ENCODE results near the gene OOSP1.

OOSP1 gene

DNA sequence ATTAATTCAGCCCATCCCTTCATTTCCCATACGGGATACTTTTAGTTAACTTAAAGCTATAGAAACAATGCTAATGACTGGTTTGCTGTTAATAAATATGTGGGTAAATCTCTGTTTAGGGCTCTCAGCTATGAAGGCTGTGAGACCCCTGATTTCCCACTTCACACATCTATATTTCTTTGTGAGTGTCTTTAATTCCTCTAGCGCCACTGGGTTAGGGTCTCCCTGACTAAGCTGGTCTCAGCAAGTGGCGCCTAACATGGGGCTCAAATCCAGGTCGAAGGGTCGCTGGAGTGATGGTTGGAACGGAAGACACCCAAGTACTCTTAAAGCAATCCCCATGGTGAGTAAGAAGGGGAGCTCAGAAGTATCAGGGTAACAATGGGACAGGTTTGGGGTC is 14.4 kb upstream of the OOSP1 start:
- H3K27me3 ChIP-seq (replicated peaks; ENCODE audit: control insufficient read depth, insufficient read depth, low read length), result no peaks in the 10 kb centered on the region
- no peak overlapping the region for H3K9ac ChIP-seq (ENCODE audit: low read length)
- H3K36me3 ChIP-seq (ENCODE audit: control insufficient read depth, insufficient read depth, low read length, severe bottlenecking), result no peaks in the 10 kb centered on the region
- H3K4me3 ChIP-seq (ENCODE audit: low read length), result no peak overlapping the region
- no peak for DNase-seq (ENCODE audit: low read depth)
- H3K4me1 ChIP-seq (ENCODE audit: control insufficient read depth, insufficient read depth, low read length), result peaks cover 5% of the 10 kb centered on the region
- peaks cover 27% of the 10 kb centered on the region for H3K9me3 ChIP-seq (ENCODE audit: control insufficient read depth, low read length)

DNA sequence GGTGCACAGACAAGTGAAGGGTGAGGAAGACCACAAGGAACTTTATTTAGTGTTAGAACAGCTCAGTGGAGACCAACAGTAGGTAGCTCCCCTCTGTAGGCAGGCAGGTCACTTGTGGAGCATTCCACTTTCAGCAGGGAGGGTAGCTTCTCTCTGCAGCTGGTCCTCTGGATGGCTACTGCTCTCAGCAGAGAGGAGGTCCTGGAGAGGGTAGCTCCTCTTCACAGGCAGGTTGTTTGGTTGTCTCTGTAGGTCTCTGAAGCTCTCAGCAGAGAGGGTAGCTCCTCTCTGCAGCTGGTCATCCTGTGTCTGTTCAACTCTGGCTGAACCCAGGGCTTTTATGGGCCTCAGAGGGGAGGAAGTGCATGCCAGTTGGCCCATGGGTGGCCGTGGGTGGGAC is 6.5 kb upstream of the OOSP1 start:
- Histone ChIP-seq H3K4me3 (ENCODE audit: low read length) (no peak overlapping the region), H3K27me3 (replicated peaks; ENCODE audit: control insufficient read depth, insufficient read depth, low read length) (no peaks in the 10 kb centered on the region), H3K36me3 (ENCODE audit: control insufficient read depth, insufficient read depth, low read length, severe bottlenecking) (no peaks in the 10 kb centered on the region), H3K9ac (ENCODE audit: low read length) (no peak overlapping the region), H3K4me1 (ENCODE audit: control insufficient read depth, insufficient read depth, low read length) (no peaks in the 10 kb centered on the region), H3K9me3 (ENCODE audit: control insufficient read depth, low read length) (no peaks in the 10 kb centered on the region)
- no peak for DNase-seq (ENCODE audit: low read depth)

DNA sequence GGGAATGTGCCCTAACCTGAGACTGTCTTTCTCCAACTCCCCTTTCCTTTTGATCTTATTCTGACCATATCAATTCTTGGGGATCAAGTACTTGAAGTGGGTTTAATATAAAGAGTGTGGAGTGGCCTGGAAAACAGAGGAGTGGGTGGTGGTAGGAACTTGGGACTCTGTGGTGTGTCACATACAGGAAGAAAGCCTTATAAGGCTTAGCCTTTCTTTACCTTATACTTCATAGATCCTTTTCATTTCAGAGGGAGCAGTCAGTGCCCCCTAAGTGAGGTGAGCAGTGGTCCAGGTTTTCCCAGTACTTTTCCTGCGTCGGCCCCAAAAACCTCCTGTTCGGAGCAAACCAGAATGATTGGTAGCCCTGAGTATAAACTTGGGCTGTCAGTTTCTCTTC is 486 bp downstream of the OOSP1 start:
- Histone ChIP-seq H3K36me3 (ENCODE audit: control insufficient read depth, insufficient read depth, low read length, severe bottlenecking) (no peaks in the 10 kb centered on the region), H3K4me1 (ENCODE audit: control insufficient read depth, insufficient read depth, low read length) (no peaks in the 10 kb centered on the region), H3K27me3 (replicated peaks; ENCODE audit: control insufficient read depth, insufficient read depth, low read length) (no peaks in the 10 kb centered on the region), H3K9ac (ENCODE audit: low read length) (no peak overlapping the region), H3K9me3 (ENCODE audit: control insufficient read depth, low read length) (no peaks in the 10 kb centered on the region), H3K4me3 (ENCODE audit: low read length) (no peak overlapping the region)
- DNase-seq (ENCODE audit: low read depth), result no peak

DNA sequence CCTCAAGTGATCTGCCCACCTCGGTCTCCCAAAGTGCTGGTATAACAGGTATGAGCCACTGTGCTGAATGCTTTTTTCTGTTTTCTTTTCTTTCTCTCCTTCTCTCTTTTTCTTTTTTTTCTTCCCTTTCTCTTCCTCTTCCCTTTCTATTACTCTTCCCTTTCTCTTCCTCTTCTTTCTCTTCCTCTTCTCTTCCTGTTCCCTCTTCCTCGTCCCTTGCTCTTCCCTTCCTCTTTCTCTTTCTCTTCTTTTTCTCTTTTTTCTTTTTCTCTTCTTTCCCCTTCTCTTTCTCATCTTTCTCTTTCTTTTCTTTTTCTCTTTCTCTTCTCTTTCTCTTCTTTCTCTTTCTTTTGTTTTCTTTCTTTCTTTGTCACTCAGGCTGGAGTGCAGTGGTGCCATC is 1.2 kb downstream of the OOSP1 start:
- H3K9ac ChIP-seq (ENCODE audit: low read length), result no peak overlapping the region
- H3K27me3 ChIP-seq (replicated peaks; ENCODE audit: control insufficient read depth, insufficient read depth, low read length), result no peaks in the 10 kb centered on the region
- no peak overlapping the region for H3K4me3 ChIP-seq (ENCODE audit: low read length)
- no peaks in the 10 kb centered on the region for H3K4me1 ChIP-seq (ENCODE audit: control insufficient read depth, insufficient read depth, low read length)
- H3K9me3 ChIP-seq (ENCODE audit: control insufficient read depth, low read length), result no peaks in the 10 kb centered on the region
- no peaks in the 10 kb centered on the region for H3K36me3 ChIP-seq (ENCODE audit: control insufficient read depth, insufficient read depth, low read length, severe bottlenecking)
- DNase-seq (ENCODE audit: low read depth), result no peak

- Histone ChIP-seq H3K4me3 (ENCODE audit: low read length) (no peak overlapping the region), H3K9ac (ENCODE audit: low read length) (no peak overlapping the region), H3K36me3 (ENCODE audit: control insufficient read depth, insufficient read depth, low read length, severe bottlenecking) (no peaks in the 10 kb centered on the region), H3K9me3 (ENCODE audit: control insufficient read depth, low read length) (no peaks in the 10 kb centered on the region), H3K27me3 (replicated peaks; ENCODE audit: control insufficient read depth, insufficient read depth, low read length) (no peaks in the 10 kb centered on the region), H3K4me1 (ENCODE audit: control insufficient read depth, insufficient read depth, low read length) (no peaks in the 10 kb centered on the region)
- DNase-seq (ENCODE audit: low read depth), result no peak
Observed at GRCh38 chr11:59941091-59941490, 2.9 kb downstream of the OOSP1 start.

DNA sequence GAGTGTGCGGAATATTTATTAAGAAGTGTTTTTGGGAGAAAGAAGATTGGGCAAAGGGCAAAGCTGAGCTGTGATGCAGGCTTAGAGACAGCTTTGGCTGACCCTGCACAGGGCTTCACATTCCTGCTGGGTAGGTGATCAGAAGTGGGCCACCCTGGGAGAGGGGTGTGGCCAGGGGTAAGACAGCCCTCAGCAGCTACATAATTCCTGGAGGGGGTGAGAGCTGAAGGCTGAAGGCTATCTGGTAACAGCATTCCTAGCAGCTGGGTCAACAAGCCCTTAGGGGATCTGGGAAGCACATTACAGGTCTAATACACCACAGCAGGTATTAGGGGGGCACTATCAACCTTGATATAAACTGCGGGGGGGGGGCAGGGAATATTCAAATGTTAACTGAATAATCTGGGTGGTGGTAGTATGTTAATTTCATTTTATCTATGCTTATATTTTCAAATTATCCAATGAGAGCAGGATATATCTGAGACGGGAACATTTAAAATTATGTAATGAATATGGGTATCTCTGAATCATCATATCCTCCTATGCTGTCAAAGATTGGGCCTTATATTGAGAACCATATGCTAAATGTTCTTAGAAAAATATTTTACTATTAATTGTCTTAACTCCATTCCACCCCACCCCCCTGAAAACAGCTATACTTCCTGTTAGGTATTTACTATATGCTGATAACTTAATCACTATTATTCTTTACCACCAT is 5.9 kb downstream of the OOSP1 start:
- no peaks in the 10 kb centered on the region for H3K36me3 ChIP-seq (ENCODE audit: control insufficient read depth, insufficient read depth, low read length, severe bottlenecking)
- no peak overlapping the region for H3K4me3 ChIP-seq (ENCODE audit: low read length)
- no peaks in the 10 kb centered on the region for H3K27me3 ChIP-seq (replicated peaks; ENCODE audit: control insufficient read depth, insufficient read depth, low read length)
- no peak overlapping the region for H3K9ac ChIP-seq (ENCODE audit: low read length)
- no peak for DNase-seq (ENCODE audit: low read depth)
- H3K9me3 ChIP-seq (ENCODE audit: control insufficient read depth, low read length), result no peaks in the 10 kb centered on the region
- H3K4me1 ChIP-seq (ENCODE audit: control insufficient read depth, insufficient read depth, low read length), result no peaks in the 10 kb centered on the region

- H3K9me3 ChIP-seq (ENCODE audit: control insufficient read depth, low read length), result no peaks in the 10 kb centered on the region
- no peak overlapping the region for H3K9ac ChIP-seq (ENCODE audit: low read length)
- no peak overlapping the region for H3K4me3 ChIP-seq (ENCODE audit: low read length)
- no peaks in the 10 kb centered on the region for H3K27me3 ChIP-seq (replicated peaks; ENCODE audit: control insufficient read depth, insufficient read depth, low read length)
- no peak for DNase-seq (ENCODE audit: low read depth)
- H3K4me1 ChIP-seq (ENCODE audit: control insufficient read depth, insufficient read depth, low read length), result no peaks in the 10 kb centered on the region
- H3K36me3 ChIP-seq (ENCODE audit: control insufficient read depth, insufficient read depth, low read length, severe bottlenecking), result no peaks in the 10 kb centered on the region
Observed at GRCh38 chr11:59944720-59945119, 6.5 kb downstream of the OOSP1 start.

GRCh38 chr11:59953463-59954218 is 15.4 kb downstream of the OOSP1 start:
- Histone ChIP-seq H3K27me3 (replicated peaks; ENCODE audit: control insufficient read depth, insufficient read depth, low read length) (no peaks in the 10 kb centered on the region), H3K4me1 (ENCODE audit: control insufficient read depth, insufficient read depth, low read length) (no peaks in the 10 kb centered on the region), H3K9me3 (ENCODE audit: control insufficient read depth, low read length) (no peaks in the 10 kb centered on the region), H3K36me3 (ENCODE audit: control insufficient read depth, insufficient read depth, low read length, severe bottlenecking) (no peaks in the 10 kb centered on the region), H3K9ac (ENCODE audit: low read length) (no peak overlapping the region), H3K4me3 (ENCODE audit: low read length) (no peak overlapping the region)
- no peak for DNase-seq (ENCODE audit: low read depth)

DNA sequence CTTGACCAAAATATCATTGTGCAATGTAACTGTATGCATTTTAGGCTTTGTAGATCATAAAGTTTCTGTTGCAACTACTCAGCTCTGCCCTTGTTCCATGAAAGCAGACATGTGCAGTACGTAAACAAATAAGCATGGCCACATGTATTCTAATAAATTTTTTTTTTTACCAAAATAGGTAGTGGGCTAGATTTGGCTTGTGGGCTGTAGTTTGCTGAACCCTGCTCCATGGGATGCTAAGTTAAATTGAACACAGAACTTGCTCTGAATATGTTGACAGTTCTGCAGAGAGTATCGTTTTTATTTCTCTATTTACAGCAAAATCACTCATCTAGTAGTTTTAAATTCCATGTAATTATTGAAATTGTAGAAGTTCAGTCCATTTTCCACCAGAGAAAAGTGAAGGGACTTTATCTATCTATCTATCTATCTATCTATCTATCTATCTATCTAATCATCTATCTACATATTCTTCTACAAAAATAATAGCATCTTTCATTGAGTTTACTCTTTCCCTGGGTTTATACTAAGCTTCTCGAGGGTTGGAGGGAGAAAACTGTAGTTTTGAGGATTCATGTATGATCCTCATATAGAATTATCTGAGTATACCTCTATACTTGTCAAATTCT is 16.1 kb downstream of the OOSP1 start:
- Histone ChIP-seq H3K4me3 (ENCODE audit: low read length) (no peak overlapping the region), H3K9ac (ENCODE audit: low read length) (no peak overlapping the region), H3K9me3 (ENCODE audit: control insufficient read depth, low read length) (no peaks in the 10 kb centered on the region), H3K27me3 (replicated peaks; ENCODE audit: control insufficient read depth, insufficient read depth, low read length) (no peaks in the 10 kb centered on the region), H3K36me3 (ENCODE audit: control insufficient read depth, insufficient read depth, low read length, severe bottlenecking) (no peaks in the 10 kb centered on the region), H3K4me1 (ENCODE audit: control insufficient read depth, insufficient read depth, low read length) (no peaks in the 10 kb centered on the region)
- no peak for DNase-seq (ENCODE audit: low read depth)

- no peak overlapping the region for H3K9ac ChIP-seq (ENCODE audit: low read length)
- H3K4me1 ChIP-seq (ENCODE audit: control insufficient read depth, insufficient read depth, low read length), result no peaks in the 10 kb centered on the region
- H3K9me3 ChIP-seq (ENCODE audit: control insufficient read depth, low read length), result no peaks in the 10 kb centered on the region
- no peaks in the 10 kb centered on the region for H3K27me3 ChIP-seq (replicated peaks; ENCODE audit: control insufficient read depth, insufficient read depth, low read length)
- no peaks in the 10 kb centered on the region for H3K36me3 ChIP-seq (ENCODE audit: control insufficient read depth, insufficient read depth, low read length, severe bottlenecking)
- no peak overlapping the region for H3K4me3 ChIP-seq (ENCODE audit: low read length)
- no peak for DNase-seq (ENCODE audit: low read depth)
Observed at GRCh38 chr11:59957094-59957493, 18.9 kb downstream of the OOSP1 start.

DNA sequence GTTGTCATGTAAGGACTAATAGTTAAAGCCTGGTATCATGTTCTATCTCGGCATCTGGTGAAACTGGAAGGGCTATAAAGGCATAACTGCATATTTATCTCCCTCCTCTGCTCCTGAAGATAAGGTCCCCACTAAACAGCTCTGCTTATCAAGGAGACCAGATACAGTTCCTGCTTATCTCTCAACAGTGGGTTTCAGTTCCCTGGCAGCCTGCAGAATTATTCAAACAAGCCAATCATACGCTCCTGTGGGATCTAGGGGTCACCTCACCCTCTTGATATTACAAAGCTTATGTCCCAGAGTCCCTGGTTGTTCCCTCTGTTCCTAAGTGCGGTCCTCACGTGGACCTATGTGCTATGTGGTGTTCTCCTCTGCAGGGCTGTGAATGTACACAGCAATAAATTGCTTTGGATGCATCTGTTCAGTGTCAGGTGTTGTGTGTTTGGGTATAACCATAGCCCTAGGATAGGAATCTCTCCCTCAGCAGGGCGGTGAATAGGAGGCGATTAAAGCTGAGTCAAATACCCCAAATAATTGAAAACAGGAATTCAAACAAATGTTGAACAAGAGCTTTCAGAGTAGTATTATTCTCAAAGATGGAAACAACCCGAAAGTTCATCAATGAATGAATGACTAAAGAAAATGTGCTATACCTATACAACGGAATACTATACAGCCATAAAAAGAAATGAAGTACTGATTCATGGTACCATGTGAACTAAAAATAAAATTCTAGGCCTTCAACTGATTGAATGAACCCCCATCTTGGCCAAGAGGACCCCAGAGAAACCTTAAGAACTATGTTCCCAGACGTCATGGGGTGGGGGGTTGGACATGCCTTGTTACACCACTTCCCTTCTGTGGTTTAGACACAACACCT is 22.5 kb downstream of the OOSP1 start:
- Histone ChIP-seq H3K9ac (ENCODE audit: low read length) (no peak overlapping the region), H3K27me3 (replicated peaks; ENCODE audit: control insufficient read depth, insufficient read depth, low read length) (no peaks in the 10 kb centered on the region), H3K36me3 (ENCODE audit: control insufficient read depth, insufficient read depth, low read length, severe bottlenecking) (no peaks in the 10 kb centered on the region), H3K9me3 (ENCODE audit: control insufficient read depth, low read length) (no peaks in the 10 kb centered on the region), H3K4me3 (ENCODE audit: low read length) (no peak overlapping the region), H3K4me1 (ENCODE audit: control insufficient read depth, insufficient read depth, low read length) (no peaks in the 10 kb centered on the region)
- DNase-seq (ENCODE audit: low read depth), result no peak
